HG03139 (cell line): ENCODE data around the gene SOX13.

Source experiments
- ATAC-seq: cut with Tn5 transposase; IDR thresholded peaks from one replicate; pipeline ENCODE4 v1.9.1; 2021; ENCODE audit not compliant: unreplicated experiment

Gene SOX13

DNA sequence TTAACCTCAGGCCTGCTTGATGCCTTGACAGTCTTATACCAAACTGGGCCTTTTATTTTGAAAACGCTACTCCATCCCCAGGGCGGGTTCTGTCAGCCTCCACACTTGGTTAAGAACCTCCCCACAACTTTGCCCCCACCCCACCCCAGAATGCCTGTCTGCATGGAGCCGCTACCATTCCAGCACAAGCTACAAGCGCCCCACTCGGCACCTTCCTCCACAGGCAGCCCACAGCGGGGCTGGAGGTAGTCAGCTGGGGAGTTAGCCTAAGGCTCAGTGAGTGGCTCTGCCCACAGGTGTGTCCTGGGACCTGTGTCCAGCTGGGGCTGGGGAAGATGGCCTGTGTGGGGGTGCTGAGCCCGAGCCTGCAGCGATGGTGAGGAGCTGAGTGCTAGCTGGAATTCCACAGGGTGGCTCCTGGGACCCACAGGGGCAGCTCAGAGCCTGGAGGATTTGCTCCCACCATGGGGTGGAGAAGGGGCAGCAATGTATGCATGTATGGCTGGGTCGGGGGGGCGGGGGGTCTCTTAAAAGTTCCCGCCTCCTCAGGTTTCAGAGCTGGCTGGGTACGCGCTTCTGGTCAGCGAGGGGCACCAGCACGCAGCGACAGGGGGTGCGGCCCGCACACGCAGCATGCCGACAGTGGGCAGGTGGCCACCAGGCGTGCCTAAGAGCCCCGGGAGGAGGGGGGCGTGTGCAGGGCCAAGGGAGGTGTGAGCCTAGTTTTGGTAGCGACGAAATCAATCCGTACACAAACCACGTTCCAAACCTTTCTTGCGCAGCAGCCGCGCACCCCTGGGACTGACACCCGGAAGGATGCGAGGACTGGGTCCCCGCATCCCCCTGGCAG, 78.0 kb downstream of the SOX13 start:
- ATAC-seq = no peak

DNA sequence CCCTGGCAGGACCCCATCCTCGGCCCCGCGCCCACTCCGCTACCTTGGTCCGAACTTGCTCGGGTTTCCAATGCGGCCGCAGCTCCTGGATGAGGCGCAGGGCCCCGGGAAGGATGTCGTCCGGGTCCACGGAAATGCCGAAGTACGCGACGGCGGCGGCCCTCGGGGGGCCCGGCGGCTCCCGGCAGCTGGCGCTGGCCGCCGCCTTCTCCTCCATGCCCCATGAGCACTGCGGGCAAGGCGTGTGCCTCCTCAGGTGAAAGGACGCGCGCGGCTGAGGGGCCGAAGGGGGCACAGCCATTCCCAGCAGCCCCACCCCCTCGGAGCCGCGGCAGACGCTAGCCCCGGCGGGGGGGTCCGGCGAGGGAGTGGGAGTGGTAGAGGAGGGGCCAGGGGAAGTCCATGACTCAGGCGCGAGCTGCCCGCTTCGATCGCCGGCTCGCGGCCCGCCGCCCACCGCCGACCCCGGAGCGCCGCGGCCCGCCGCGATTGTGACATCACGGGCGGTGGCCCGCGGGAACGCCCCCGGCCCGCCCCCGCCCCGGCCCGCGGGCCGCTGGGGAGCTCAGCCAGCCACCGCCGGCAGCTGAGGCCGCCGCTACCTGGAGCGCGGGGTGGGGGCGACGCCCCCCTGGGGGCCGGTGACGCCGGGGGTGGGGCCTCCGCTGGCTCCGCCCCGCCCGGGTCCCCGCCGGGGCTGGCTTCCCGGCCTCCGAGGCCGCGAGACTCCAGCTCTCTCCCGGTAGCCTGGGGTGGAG, 78.8 kb downstream of the SOX13 start, which contains the start of gene ETNK2:
Gene ETNK2 (minus strand): TSS at position 493 of the 758 bp plus-strand sequence. CDS start 192 bp downstream, at position 301.
- ATAC-seq = no peak

GRCh38 chr1:204152310-204153044, 79.6 kb downstream of the SOX13 start:
- ATAC-seq = no peak

GRCh38 chr1:204153667-204154066, 80.8 kb downstream of the SOX13 start:
- ATAC-seq = no peak

DNA sequence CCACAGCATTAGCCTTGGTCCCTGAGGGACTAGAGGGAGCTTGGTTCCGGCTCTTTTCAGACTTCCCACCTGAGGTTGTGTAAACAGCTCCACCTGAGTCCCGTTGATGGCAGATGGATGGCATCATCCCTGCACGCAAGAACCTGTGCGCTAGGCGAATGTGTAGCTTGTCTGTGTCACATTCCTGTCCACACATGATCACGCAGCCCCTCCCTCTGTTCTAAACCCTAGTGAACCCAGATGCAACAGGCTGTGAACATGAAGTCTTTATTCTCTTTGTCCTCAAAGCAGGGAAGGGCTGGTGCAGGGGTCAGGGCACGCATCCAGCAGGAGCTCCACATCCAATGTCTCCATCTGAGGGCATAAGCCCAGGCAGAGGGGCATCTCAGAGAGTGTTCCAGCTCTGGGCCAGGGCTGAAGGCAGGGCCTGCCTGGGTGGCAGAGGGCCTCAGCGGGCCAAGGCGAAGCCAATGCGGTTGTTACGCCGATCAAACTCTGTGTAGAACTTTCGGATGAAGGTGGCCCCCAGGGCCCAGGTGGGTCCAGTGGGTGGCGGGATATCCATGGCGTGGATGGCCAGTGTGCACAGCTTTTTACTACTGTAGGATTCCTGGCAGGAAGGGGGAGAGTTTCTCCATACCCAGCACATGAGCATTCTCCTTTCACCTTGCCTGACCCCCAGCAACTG, 81.8 kb downstream of the SOX13 start:
- no peak for ATAC-seq

- ATAC-seq = no peak
These were observed 83.0 kb downstream of the SOX13 start for GRCh38 chr1:204155881-204156280.

GRCh38 chr1:204157962-204158361, 85.0 kb downstream of the SOX13 start:
- ATAC-seq = no peak

- ATAC-seq = no peak
These were observed 88.9 kb downstream of the SOX13 start for GRCh38 chr1:204161609-204162493.

DNA sequence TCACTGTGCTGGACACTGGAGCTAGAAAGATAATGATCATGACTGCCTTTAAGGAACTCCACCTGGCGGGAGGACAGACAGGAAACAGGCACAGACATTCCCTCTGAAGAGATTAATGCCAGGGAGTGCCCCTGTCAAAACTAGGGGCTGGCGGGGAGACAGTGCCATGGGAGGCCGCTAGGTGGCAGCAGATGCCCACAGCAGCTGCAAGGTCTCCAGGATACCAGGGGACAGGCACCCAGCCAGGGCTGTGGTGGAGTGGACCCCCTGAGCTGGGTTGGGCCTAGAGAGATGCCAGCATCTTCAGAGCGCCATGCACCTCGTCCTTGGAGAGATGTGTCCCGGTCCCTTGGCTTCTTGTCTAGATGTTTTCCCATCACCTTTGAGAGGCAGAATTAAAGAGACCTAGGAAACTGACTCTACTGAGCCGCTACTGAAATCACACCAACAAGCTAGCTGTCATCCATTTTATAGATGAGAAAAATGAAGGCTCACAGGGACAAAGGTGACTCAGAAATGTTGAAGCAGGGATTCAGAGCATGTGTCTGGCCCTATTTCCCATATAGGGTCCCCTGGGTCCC, 89.7 kb downstream of the SOX13 start:
- peak; percentile 68 for ATAC-seq

- ATAC-seq = no peak
These were observed 93.3 kb downstream of the SOX13 start, which contains the start of gene REN for GRCh38 chr1:204166219-204166618. REN (minus strand) TSS chr1:204166337; CDS start chr1:204166293, 44 bp downstream.

DNA sequence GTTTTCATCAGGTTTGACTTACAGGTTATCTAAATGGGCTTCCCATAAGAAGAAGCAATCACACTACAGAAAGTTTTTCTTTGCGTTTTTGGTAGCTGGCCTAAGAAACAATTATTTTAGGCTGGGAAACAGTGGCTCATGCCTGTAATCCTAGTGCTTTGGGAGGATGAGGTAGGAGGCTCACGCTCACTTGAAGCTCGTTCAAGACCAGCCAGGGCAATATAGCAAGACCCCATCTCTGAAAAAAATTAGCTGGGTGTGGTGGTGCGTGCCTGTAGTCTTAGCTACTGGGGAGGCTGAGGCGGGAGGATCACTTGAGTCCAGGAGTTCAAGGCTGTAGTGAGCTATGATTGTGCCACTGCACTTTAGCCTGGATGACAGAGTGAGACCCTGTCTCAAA, 94.8 kb downstream of the SOX13 start:
- no peak for ATAC-seq

GRCh38 chr1:204169858-204170257, 96.9 kb downstream of the SOX13 start:
- ATAC-seq = no peak

DNA sequence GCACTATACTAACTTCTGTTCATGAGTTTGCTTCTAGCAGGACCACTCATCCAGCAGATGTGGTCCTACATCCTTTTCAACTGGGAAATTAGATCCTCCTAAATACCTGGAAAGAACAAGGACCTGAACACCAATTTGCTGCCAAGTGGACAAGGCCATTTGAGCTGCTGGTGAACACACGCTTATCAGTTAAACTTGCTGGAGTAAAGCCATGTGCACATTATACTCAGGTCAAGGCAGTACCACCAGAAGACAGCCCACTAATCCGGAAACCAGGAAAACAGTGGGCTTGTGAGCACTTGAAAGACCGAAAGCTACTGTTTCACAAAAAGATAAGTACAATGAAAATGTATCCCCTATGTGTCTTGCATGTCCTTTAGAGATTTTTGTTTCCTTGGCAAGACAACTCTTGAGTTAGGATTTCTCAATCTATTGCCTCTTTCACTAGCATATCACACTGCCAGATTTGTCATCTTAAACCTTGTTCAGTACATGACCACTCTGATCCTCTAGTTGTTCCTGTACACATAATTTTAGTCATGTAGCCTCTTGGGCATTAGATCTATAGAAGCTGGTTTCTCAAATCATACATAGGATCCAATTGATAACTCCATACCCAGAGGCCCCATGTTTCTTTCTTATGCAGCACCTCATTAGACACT, 97.7 kb downstream of the SOX13 start:
- no peak for ATAC-seq

GRCh38 chr1:204171751-204172178, 98.8 kb downstream of the SOX13 start:
- ATAC-seq = no peak

- no peak for ATAC-seq
These were observed 99.6 kb downstream of the SOX13 start for GRCh38 chr1:204172404-204173029.

- ATAC-seq = no peak
These were observed 102.0 kb downstream of the SOX13 start for GRCh38 chr1:204174958-204175357.

DNA sequence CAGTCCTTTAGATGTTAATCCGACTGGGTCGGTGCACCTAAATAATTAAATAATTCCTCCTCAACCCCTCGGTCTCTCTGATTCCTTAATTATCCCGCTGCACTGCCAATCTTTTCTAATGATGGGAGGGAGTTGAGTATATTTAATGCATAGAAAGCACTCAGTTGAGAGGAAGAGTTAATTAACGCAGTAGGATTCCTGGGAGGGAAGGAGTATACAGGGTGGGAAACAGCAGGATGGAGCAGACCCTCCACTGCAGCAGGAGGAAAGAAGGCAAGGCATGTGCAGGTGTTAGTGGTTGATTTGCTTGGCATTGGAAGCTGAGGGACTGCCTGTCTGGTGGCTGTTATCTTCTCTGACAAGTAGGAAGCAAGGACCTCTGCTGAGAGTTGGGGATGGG, 103.1 kb downstream of the SOX13 start:
- ATAC-seq = no peak

DNA sequence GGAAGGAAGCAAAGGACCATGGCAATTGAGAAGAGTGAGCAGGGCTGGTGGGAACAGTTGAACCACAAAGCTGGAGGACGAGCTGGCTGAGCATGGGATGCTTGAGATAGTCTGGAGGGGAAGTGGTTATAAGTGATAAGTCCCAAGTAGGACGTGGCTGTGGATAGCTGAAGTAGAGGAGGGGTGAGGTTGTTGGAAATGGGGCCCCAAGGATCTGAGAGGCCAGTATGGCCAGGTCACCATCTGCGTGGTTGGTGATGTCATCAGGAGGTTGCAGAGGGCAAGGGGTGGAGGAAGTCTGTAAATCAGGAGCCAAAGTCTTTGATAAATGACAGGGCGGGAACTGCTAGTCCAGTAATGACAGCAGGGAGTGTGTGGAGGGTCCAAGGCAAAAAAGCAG, 104.2 kb downstream of the SOX13 start:
- ATAC-seq = no peak
